ENCODE measurements around the gene COL19A1.
"Not testable (repeated sequence)": the region's sequence is repeated elsewhere in the genome, so short reads cannot be mapped to it uniquely, and the experiment has no call there.

COL19A1 gene

DNA sequence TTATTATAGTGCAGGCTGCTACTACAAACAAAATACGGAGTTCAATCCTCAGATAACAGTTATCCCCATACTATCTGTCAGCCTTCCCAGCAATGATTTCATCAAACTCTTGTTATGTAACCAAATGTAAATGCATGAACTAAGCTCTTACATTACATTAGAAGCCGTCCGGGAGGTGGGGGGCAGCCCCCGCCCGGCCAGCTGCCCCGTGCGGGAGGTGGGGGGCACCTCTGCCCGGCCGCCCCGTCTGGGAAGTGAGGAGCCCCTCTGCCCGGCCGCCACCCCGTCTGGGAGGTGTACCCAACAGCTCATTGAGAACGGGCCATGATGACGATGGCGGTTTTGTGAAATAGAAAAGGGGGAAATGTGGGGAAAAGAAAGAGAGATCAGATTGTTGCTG lies 99.6 kb downstream of the COL19A1 start:
- DNase-seq (ENCODE audit: low spot score) = not testable (repeated sequence)

DNA sequence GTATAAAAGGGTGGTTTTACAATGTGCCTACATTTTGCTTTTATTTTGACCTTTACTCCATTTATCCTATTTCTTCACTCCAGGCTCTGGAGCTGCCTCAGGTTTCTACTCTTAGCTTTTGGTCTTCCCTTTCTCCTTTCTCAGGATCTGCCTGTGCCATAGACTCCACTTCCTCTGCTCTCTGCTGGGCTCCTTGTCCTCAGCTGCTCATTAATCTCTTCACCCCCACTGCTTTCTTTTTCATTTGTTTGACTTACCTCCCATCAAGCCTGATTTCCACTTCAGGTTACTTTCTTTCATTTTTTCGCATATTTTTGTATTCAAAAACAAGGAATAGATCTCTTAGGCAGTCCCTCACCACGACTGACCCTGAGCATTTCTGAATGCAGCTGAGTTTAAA lies 106.8 kb downstream of the COL19A1 start:
- DNase-seq (ENCODE audit: low spot score) = no peak

GRCh38 chr6:69973763-69974162 lies 107.4 kb downstream of the COL19A1 start:
- DNase-seq (ENCODE audit: low spot score) = no peak

GRCh38 chr6:69974193-69974592 lies 107.8 kb downstream of the COL19A1 start:
- no peak for DNase-seq (ENCODE audit: low spot score)

- DNase-seq (ENCODE audit: low spot score) = no peak
These were observed 110.3 kb downstream of the COL19A1 start for GRCh38 chr6:69976591-69977090.

DNA sequence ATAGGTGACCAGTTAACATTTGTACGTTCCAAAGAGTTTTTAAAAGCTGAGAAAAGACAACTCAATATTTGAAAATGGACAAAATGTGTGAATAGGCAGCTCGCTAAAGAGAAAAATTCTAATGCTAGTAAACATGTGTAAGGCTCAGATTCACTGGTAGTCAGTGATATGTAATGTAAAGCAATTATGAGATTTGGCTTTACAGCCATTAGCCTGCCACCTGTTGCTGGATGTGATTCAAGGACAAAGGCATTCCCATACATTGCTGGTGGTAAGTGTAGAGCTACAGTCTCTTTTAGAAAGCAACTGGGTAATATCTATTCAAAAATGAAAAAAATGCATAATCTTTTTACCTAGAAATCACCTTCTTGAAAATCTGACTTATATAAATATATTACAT lies 114.3 kb downstream of the COL19A1 start:
- no peak for DNase-seq (ENCODE audit: low spot score)

DNA sequence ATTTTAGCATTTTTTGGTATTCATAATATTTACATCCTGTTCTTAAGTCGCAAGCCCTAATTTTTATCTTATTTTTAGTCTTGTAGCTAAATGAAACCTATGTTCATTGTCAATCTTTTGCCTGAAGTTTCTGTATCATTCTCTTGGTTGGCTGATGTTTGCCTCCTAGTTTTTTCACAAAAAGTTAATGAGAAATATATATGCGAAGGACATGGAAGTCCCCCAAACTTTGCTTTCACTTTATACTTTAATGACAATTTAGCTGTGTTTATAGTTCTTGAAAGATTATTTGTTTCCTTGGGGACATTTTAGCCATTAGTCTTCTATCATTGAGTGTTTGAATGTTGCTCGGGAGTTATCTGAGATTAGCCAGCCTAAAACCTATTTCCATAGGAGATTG lies 118.2 kb downstream of the COL19A1 start:
- no peak for DNase-seq (ENCODE audit: low spot score)

GRCh38 chr6:69985180-69985579 lies 118.8 kb downstream of the COL19A1 start:
- DNase-seq (ENCODE audit: low spot score) = no peak

DNA sequence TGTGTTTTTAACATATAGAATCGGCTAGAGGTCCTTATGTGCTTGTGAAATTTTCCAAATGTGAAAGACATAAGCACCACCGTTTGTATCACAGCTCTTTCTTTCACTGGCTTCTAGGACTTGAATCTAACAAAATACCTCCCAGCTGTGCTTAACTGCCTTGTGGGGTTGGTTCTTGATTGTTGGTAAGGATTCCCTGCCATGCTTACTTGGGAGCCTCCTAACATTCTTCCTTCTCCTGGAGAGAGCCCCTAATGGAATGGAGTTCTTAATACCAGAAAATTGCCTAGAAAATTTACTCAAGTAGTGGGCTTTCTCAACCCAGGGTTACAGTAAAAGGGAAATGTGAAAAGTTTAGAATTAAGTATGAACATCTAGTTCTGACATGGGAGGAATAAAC lies 121.2 kb downstream of the COL19A1 start:
- no peak for DNase-seq (ENCODE audit: low spot score)

GRCh38 chr6:69988458-69989126 lies 122.2 kb downstream of the COL19A1 start:
- DNase-seq (ENCODE audit: low spot score) = no peak

DNA sequence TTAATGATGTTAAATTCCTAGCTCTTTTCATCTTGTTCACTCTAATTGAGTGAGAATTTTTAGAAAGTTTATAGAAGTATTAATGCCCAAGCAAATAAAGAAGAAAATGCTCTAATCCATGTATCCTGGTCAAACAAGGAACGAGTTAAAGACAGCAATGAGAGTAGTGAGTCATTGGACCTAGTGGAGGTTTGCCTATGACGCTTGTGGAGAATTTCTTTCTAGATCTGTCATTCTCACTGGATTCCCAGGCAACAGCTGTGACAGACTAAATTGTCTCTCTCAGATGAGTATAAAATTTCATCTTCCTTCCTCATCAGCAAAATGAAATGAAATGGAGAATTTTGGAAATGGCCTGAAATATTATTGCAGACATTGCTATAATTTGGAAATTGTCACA lies 127.9 kb downstream of the COL19A1 start:
- no peak for DNase-seq (ENCODE audit: low spot score)

DNA sequence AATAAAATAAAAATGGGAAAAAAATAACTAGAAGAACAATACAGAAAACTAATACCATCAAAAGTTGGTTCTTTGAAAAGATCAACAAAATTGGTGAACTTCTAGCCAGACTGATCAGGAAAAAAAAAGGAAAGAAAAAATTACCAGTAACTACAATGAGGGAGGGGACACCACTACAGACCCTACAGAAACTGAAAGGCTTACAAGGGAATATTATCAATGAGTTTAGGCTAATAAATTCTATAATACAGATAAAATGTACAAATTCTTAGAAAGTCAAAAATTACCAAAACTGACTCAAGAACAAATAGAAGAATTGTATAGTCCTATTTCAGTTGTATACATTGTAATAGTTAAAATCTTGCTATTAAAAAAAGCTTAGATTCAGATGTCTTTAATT lies 141.8 kb downstream of the COL19A1 start:
- no peak for DNase-seq (ENCODE audit: low spot score)

GRCh38 chr6:70010339-70010738 lies 144.0 kb downstream of the COL19A1 start:
- not testable (repeated sequence) for DNase-seq (ENCODE audit: low spot score)

DNA sequence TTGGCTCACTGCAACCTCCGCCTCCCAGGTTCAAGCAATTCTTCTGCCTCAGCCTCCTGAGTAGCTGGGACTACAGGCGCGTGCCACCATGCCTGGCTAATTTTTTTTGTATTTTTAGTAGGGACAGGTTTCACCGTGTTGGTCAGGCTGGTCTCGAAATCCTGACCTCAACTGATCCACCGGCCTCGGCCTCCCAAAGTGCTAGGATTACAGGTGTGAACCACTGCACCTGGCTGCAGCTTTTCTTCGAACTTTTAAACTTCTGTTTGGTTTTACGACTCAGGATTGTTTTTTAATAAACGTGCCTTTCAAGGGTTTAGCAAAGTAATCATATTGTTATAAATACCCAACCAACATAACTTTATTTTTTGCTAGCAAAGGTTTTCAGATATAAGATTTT lies 156.8 kb downstream of the COL19A1 start:
- not testable (repeated sequence) for DNase-seq (ENCODE audit: low spot score)

- DNase-seq (ENCODE audit: low spot score) = no peak
These were observed 161.9 kb downstream of the COL19A1 start for GRCh38 chr6:70028246-70028645.

DNA sequence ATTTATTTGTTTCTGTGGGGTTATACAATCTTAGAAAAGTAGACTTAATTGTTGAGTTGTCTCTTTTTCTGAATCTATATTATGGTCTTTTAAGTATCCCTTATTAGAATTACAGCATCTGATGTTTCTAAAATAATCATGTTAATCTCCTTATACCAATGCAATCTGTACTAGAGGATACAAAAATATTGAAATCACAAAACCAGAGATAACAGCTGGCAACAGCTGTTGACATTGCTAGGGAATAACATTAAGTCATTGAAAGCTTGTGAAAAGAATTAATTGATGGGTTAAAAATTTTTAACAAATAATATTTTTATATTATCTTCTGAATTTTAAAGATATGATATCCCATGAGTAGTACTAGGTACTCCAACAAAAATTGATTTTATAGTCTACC lies 162.6 kb downstream of the COL19A1 start:
- no peak for DNase-seq (ENCODE audit: low spot score)

- DNase-seq (ENCODE audit: low spot score) = no peak
These were observed 167.4 kb downstream of the COL19A1 start for GRCh38 chr6:70033781-70034180.

DNA sequence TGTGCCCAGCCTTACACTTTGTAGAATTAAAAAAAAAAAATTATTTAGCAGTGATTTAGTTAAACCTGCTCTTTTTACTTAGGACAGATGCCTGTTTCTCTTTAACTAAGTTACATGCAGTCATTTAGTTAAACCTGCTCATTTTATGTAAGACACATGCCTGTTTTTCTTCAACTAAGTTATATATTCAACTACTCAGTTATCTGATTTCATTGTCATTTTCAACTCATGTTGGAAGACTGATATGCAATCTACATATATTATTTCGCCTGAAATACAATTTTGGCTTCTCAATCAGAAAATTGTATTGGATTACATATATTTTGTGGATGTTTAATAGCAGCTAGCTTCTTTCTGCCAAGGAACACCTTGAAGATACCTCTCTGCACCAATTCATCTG lies 171.1 kb downstream of the COL19A1 start:
- no peak for DNase-seq (ENCODE audit: low spot score)

DNA sequence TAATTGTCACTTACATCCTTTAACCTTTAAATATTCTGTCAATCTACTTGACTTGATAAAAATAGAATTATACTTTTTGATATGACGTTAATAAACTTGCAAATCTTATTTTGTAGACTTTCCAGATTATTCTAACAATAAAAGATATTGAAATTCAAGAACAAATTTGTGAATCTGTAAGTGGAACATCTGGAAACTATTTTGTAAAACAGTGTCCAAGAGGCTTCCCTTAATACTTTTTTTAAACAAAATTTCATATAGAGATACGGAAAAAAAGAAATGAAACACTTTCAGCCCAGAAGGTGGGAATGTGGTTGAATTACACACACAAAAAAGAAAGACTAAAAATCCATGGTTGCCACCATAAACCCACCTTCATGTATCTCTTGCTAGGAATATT lies 174.4 kb downstream of the COL19A1 start:
- DNase-seq (ENCODE audit: low spot score) = no peak

- DNase-seq (ENCODE audit: low spot score) = no peak
These were observed 175.1 kb downstream of the COL19A1 start for GRCh38 chr6:70041411-70041810.

DNA sequence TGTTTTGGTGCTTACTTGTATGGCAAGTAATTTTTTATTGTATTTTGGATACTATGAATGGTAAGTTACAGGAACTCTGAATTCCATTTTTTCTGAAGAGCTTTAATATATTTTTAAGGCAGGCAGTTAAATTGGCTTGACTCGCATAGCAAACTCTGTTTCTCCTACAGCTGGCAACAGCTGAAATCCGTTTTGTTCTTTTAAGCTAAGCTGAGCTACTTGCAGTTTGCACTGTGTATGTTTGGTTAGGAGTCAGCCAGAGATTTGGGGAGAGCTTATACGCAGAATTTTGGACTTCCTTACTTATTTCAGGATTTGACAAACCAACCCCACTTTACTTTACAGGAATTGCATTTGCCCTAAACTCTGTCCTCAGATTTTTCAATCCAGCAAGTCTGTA lies 179.1 kb downstream of the COL19A1 start:
- no peak for DNase-seq (ENCODE audit: low spot score)

DNA sequence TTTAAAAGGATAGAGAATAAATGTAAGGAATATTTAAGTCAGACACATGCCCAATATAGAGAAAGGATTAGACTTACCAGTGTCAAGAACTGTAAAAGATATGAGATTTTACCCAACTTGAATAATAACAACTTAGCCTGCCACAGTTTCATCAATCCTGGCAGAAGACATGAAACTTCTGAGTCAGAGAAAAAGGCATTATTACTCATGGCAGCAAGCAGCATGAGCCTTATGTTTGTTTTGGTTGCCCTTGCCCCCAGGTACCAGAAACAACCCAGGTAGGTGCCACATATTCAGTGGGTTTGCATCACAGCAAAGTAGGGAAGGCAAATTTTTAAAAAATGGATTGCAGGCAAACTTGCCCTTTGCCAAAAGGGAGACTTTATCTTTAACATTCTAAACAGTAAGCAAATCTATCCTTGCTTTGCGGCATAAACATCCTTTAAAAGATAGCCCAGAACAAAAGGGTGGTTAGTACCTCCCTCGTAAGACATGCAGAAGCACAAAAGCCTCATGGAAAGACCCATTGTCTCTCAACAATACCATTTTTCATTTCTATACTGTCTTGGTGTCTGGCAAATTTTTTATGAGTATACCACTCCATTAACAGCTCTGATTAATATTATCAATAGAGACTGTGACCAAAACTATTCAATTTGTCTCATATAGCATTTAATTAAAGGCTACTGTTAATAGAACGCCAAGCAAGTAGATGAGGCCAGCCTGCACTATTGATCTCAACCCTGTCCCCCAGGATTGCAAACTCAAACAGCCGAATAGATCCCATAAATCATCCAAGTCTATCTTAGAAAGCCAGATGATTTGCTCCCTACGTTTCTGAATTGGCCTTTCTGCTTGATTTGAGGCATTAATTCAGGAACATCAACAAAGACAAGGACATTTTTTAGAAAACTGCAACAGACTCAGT lies 185.1 kb downstream of the COL19A1 start:
- no peak for DNase-seq (ENCODE audit: low spot score)

- no peak for DNase-seq (ENCODE audit: low spot score)
These were observed 192.8 kb downstream of the COL19A1 start for GRCh38 chr6:70059039-70059719.
